ENCODE results near the gene ANKRD29. TPM values are rescaled to one million over a fixed set of nuclear protein-coding genes. Genes with fewer than 3 reads are reported as not detected.

ANKRD29 gene
- total and polyA plus RNA-seq, 8 donors = 23.1 to 75.5 (median 46.1) TPM

- DNase-seq = no peak
- no peaks in the 10 kb centered on the region for H3K27me3 ChIP-seq
- H3K4me1 ChIP-seq = peaks cover 9 to 12% of the 10 kb centered on the region in 2 donors
- peaks cover 7 to 100% of the 10 kb centered on the region in 2 donors for H3K36me3 ChIP-seq
- H3K4me3 ChIP-seq = no peak overlapping the region
- H3K9me3 ChIP-seq = no peaks in the 10 kb centered on the region
- no peak for TF ChIP-seq CTCF (IDR thresholded peaks at IDR 0.05)
- no peak for ATAC-seq
- intact Hi-C loops (cut with DNase I) = no loop called here
- H3K27ac ChIP-seq = peak overlapping the region; percentile 50 to 63
Measured at GRCh38 chr18:23552505-23552904, 110.2 kb downstream of the ANKRD29 start.

GRCh38 chr18:23551978-23552377, 110.7 kb downstream of the ANKRD29 start:
- Histone ChIP-seq H3K4me1 (peaks cover 9 to 12% of the 10 kb centered on the region in 2 donors), H3K9me3 (no peaks in the 10 kb centered on the region), H3K4me3 (no peak overlapping the region), H3K27me3 (no peaks in the 10 kb centered on the region), H3K27ac (peak overlapping the region; percentile 50 to 63), H3K36me3 (peaks cover 7 to 100% of the 10 kb centered on the region in 2 donors)
- intact Hi-C loops (cut with DNase I) = no loop called here
- DNase-seq (no peak), ATAC-seq (no peak)
- TF ChIP-seq CTCF (IDR thresholded peaks at IDR 0.05) = no peak

- intact Hi-C loops (cut with DNase I) = no loop called here
- ATAC-seq = peak; percentile 62
- no peak for TF ChIP-seq CTCF (IDR thresholded peaks at IDR 0.05)
- DNase-seq = peak in 1 of 4 donors; percentile 19
- Histone ChIP-seq H3K27me3 (no peaks in the 10 kb centered on the region), H3K27ac (peak overlapping the region; percentile 50 to 63), H3K4me3 (no peak overlapping the region), H3K36me3 (peaks cover 7 to 100% of the 10 kb centered on the region in 2 donors), H3K9me3 (no peaks in the 10 kb centered on the region), H3K4me1 (peaks cover 9 to 12% of the 10 kb centered on the region in 2 donors)
Measured at GRCh38 chr18:23550898-23551297, 111.8 kb downstream of the ANKRD29 start.

Other genes with a start within 250 kb of the ANKRD29 start
- gene RIOK3, start 209.6 kb downstream of the ANKRD29 start, total RNA-seq = 10 to 100 TPM; 55.3 to 63.0 TPM
- 10 to 100 TPM; 62.4 to 79.7 (median 70.9) TPM for gene RIOK3, start 209.6 kb downstream of the ANKRD29 start, polyA plus RNA-seq (ENCODE audit: insufficient read length in 6 of 6)
- gene RMC1, start 159.4 kb downstream of the ANKRD29 start, total RNA-seq = 10 to 100 TPM; 37.6 to 37.9 TPM
- 10 to 100 TPM; 23.5 to 29.3 (median 25.4) TPM for gene RMC1, start 159.4 kb downstream of the ANKRD29 start, polyA plus RNA-seq (ENCODE audit: insufficient read length in 6 of 6)
- 100 to 1,000 TPM; 103 to 138 TPM for gene NPC1, start 76.4 kb downstream of the ANKRD29 start, total RNA-seq
- gene NPC1, start 76.4 kb downstream of the ANKRD29 start, polyA plus RNA-seq (ENCODE audit: insufficient read length in 6 of 6) = 10 to 100 TPM; 23.9 to 29.8 (median 25.3) TPM
- gene LAMA3, start 26.5 kb upstream of the ANKRD29 start, total RNA-seq = 100 to 1,000 TPM in 1 of 2 donors, 10 to 100 TPM in 1; 42.8 to 142 TPM
- gene LAMA3, start 26.5 kb upstream of the ANKRD29 start, polyA plus RNA-seq (ENCODE audit: insufficient read length in 6 of 6) = 100 to 1,000 TPM in 5 of 6 donors, 10 to 100 TPM in 1; 82.9 to 207 (median 141) TPM

All from left lung (tissue), 10 donors.